ENCODE measurements around the gene KCNQ4.

The KCNQ4 gene

DNA sequence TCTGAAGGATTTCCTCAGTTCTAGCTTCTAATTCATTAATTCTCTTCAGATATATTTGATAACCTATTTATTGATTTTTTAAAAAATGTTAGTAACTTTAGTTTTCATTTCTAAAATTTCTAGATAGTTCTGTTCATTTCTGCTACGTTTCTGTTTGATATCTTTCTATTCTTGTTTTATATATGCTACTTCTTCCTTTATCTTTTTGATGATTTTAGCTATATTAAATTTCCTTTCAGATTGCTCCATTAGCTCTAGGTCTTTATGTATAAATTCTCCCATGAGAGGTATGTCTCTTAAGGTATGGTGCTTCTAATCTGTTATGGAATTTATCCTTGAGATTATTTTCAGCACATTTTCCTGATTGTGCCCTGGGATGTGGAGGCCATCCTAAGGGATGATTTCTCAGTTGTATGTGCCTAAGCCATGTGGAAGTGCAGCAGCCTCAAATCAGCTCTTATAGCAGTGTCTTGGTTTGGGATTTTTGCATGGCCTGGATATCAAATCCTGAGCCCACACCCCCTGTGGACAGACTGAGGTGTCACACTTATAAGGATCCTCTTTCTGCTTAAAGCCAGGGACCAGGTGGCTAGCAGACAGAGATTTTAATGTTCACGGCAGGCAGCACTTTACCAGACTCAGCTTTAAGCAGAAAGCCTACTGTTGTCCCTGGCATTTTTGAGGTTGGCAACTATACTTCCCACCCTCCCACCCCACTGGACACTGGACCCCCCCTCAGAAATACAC is 6.2 kb upstream of the KCNQ4 start:
- H3K9me3 Mint-ChIP-seq: peaks cover 4% of the 10 kb centered on the region
- peaks cover 7% of the 10 kb centered on the region for H3K4me1 Mint-ChIP-seq
- no peak overlapping the region for H3K4me3 Mint-ChIP-seq
- CTCF ChIA-PET: interaction anchor here (0.8 to 5.2 kb wide), 8 partner anchors 11 to 175 kb away, joined by 3 to 38 read pairs (median 4); no protein-coding TSS in a partner anchor
- H3K27ac Mint-ChIP-seq: no peak overlapping the region
- peaks cover 15% of the 10 kb centered on the region for H3K27me3 Mint-ChIP-seq
- H3K36me3 Mint-ChIP-seq: peaks cover 24% of the 10 kb centered on the region
- DNase-seq: no peak

- Mint-ChIP-seq H3K9me3 (peaks cover 4% of the 10 kb centered on the region), H3K27ac (no peak overlapping the region), H3K27me3 (peaks cover 47% of the 10 kb centered on the region), H3K4me1 (peaks cover 11% of the 10 kb centered on the region), H3K36me3 (peaks cover 20% of the 10 kb centered on the region), H3K4me3 (no peak overlapping the region)
- CTCF ChIA-PET: interaction anchor here (1.0 to 1.5 kb wide), 2 partner anchors 69 to 172 kb away, joined by 3 to 5 read pairs; no protein-coding TSS in a partner anchor
- no peak for DNase-seq
These were observed 2.6 kb upstream of the KCNQ4 start for GRCh38 chr1:40780678-40781607.

- peaks cover 54% of the 10 kb centered on the region for H3K27me3 Mint-ChIP-seq
These were observed 2.0 kb upstream of the KCNQ4 start for GRCh38 chr1:40781608-40781971.

DNA sequence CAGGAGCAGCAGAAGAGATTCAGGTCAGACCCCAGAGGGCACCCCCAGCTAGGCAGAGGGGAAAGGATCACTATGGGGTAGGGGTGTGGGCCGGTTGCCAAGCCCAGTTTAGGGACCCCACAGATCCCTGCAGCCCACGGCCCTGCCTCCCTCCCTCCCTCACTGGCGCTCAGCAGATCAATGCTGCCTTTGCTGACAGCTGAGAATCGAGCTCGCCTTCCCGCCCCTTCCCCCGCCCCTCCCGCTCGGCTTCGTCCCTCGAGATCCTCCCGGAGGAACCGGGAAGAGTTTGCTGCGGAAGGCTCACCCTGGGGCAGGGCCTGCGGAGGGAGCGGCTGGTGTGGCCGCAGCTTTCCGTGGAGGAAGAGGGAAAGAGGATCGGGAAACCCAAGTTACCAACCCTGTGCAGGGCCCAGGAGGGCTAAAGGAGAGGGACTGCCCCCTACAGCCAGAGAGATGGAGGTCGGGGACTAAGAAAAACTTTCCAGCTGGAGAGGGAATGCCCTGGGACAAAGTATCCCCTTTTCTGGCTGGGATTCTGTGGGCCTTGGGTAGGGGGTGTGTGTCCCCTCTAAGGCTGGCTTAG is 1.1 kb upstream of the KCNQ4 start:
- no peak for DNase-seq
- Mint-ChIP-seq H3K9me3 (no peaks in the 10 kb centered on the region), H3K4me3 (no peak overlapping the region), H3K27me3 (peaks cover 62% of the 10 kb centered on the region), H3K36me3 (peaks cover 9% of the 10 kb centered on the region), H3K4me1 (peaks cover 17% of the 10 kb centered on the region), H3K27ac (no peak overlapping the region)
- CTCF ChIA-PET: interaction anchor here (1.1 to 1.8 kb wide), 4 partner anchors 8 to 67 kb away, joined by 4 to 8 read pairs (median 6); no protein-coding TSS in a partner anchor

More at GRCh38 chr1:40781608-40781971, 2.0 kb upstream of the KCNQ4 start:
- CTCF ChIA-PET: interaction anchor here (1.0 to 1.8 kb wide), 4 partner anchors 9 to 171 kb away, joined by 3 to 8 read pairs (median 4); no protein-coding TSS in a partner anchor
- Mint-ChIP-seq H3K36me3 (peaks cover 17% of the 10 kb centered on the region), H3K9me3 (peaks cover 4% of the 10 kb centered on the region), H3K27ac (no peak overlapping the region), H3K4me3 (no peak overlapping the region), H3K4me1 (peaks cover 14% of the 10 kb centered on the region)
- no peak for DNase-seq

GRCh38 chr1:40784141-40784770 is 669 bp downstream of the KCNQ4 start:
- peaks cover 78% of the 10 kb centered on the region for H3K27me3 Mint-ChIP-seq
- peak overlapping the region; percentile 47 for H3K4me3 Mint-ChIP-seq
- peaks cover 17% of the 10 kb centered on the region for H3K4me1 Mint-ChIP-seq
- DNase-seq: no peak
- H3K36me3 Mint-ChIP-seq: peaks cover 3% of the 10 kb centered on the region
- CTCF ChIA-PET: interaction anchor here (1.3 kb wide), 1 partner anchor 165 kb away, joined by 4 read pairs; no protein-coding TSS in a partner anchor
- H3K27ac Mint-ChIP-seq: no peak overlapping the region
- no peaks in the 10 kb centered on the region for H3K9me3 Mint-ChIP-seq

DNA sequence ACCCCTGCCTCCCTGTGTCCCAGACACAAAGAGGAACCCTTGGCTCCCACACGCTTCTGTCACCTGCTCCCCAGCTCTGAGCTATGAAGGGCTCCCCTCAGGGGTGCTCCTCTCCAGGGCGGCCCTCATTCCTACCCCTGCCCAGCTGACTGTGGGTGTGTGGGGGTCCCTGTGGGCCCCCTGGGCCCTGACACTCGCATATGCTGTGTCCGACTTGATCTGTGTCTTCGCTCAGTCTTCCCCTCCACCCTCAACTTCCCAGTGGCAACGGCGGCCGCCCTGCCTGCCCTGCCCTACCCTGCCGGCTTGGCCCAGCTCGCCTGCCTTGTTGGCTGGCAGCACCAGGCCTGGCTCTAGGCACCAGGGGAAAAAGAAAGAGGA is 1.2 kb downstream of the KCNQ4 start:
- CTCF ChIA-PET: interaction anchor here (1.3 kb wide), 1 partner anchor 165 kb away, joined by 4 read pairs; no protein-coding TSS in a partner anchor
- peaks cover 78% of the 10 kb centered on the region for H3K27me3 Mint-ChIP-seq

DNA sequence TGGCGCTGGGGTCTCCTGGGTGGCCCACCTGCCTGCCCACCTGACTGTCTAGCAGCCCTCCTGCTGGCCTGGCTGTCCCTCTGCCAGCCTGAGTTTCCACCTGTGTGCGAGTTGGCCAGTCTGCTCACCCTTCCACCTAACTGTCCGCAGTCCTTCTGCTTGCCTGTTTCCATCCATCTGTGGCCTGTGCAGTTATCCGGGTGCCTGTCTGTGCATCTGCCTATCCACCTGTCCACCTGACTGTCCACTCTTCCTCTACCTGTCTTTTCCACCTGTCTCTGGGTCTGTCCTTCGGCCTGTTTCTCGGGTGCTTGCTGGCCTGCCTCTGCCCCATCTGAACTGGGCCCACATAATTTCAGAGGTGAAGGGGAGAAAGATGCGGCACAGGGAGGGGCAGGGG is 1.9 kb downstream of the KCNQ4 start:
- H3K9me3 Mint-ChIP-seq: no peaks in the 10 kb centered on the region
- no peak for DNase-seq
- H3K27ac Mint-ChIP-seq: no peak overlapping the region
- H3K4me1 Mint-ChIP-seq: peaks cover 17% of the 10 kb centered on the region
- H3K36me3 Mint-ChIP-seq: peaks cover 3% of the 10 kb centered on the region
- H3K4me3 Mint-ChIP-seq: no peak overlapping the region
- H3K27me3 Mint-ChIP-seq: peaks cover 81% of the 10 kb centered on the region
- CTCF ChIA-PET: interaction anchor here (5.2 kb wide), 1 partner anchor 12 kb away, joined by 34 read pairs; no protein-coding TSS in a partner anchor

More for the DNA sequence above, 1.2 kb downstream of the KCNQ4 start:
- Mint-ChIP-seq H3K27ac (no peak overlapping the region), H3K36me3 (peaks cover 3% of the 10 kb centered on the region), H3K4me1 (peaks cover 17% of the 10 kb centered on the region), H3K4me3 (peak overlapping the region; percentile 47), H3K9me3 (no peaks in the 10 kb centered on the region)
- no peak for DNase-seq

GRCh38 chr1:40786171-40786994 is 2.8 kb downstream of the KCNQ4 start:
- DNase-seq: no peak
- H3K4me1 Mint-ChIP-seq: peaks cover 17% of the 10 kb centered on the region
- peaks cover 3% of the 10 kb centered on the region for H3K36me3 Mint-ChIP-seq
- CTCF ChIA-PET: interaction anchor here (1.0 to 5.2 kb wide), 3 partner anchors 13 to 59 kb away, joined by 3 to 34 read pairs (median 3); no protein-coding TSS in a partner anchor
- no peak overlapping the region for H3K4me3 Mint-ChIP-seq
- H3K27ac Mint-ChIP-seq: no peak overlapping the region
- peaks cover 82% of the 10 kb centered on the region for H3K27me3 Mint-ChIP-seq
- no peaks in the 10 kb centered on the region for H3K9me3 Mint-ChIP-seq

- Mint-ChIP-seq H3K27ac (no peak overlapping the region), H3K27me3 (peaks cover 81% of the 10 kb centered on the region), H3K9me3 (no peaks in the 10 kb centered on the region), H3K4me3 (no peak overlapping the region), H3K4me1 (peaks cover 15% of the 10 kb centered on the region), H3K36me3 (peaks cover 3% of the 10 kb centered on the region)
- CTCF ChIA-PET: interaction anchor here (1.5 to 5.2 kb wide), 2 partner anchors 14 to 58 kb away, joined by 3 to 34 read pairs; no protein-coding TSS in a partner anchor
- DNase-seq: no peak
These were observed 3.6 kb downstream of the KCNQ4 start for GRCh38 chr1:40786995-40787705.

DNA sequence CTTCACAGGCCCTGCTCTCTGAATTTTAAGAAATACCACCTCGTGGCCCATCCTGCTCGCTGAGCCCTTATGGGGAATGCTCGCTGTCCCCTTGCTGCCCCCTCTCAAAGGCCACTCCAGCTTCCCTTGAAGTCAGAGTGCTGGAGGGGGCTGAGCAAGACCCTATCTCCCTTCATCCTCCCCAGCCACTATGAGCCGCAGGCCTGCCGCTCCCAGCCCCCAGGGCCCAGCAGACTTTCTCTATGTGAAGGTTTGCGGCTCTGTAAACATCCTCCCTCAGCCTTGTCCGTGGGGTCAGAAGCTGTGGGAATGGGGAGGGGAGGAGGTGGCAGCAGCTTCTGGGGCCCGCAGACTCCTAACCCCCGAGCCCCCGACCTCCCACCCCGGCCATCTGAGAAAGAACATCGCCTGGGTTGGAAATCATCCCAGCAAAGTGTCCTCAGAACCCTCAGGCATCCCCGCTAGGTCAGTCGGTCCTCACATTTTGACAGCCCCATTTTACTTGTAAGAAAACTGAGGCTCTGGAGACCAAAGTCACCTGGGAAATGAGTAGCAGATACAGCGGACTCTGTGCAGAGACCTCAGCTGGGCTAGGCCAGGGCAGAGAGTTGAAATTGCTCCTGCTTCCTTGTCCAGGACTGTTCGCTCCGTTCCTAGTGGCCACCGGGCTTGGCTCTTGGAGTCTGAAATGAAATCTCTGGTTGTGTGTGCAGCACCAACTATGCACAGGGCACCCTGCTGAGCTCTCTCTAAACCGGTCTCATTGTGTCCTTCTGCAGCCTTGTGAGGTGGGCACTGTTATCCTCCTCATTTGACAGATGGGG is 4.4 kb downstream of the KCNQ4 start:
- Mint-ChIP-seq H3K27me3 (peaks cover 76% of the 10 kb centered on the region), H3K27ac (no peak overlapping the region), H3K4me3 (no peak overlapping the region), H3K36me3 (peaks cover 3% of the 10 kb centered on the region), H3K4me1 (peaks cover 13% of the 10 kb centered on the region), H3K9me3 (no peaks in the 10 kb centered on the region)
- DNase-seq: no peak
- CTCF ChIA-PET: interaction anchor here (1.5 to 5.2 kb wide), 2 partner anchors 15 to 57 kb away, joined by 3 to 34 read pairs; no protein-coding TSS in a partner anchor

- Mint-ChIP-seq H3K9me3 (no peaks in the 10 kb centered on the region), H3K27ac (no peak overlapping the region), H3K36me3 (no peaks in the 10 kb centered on the region), H3K27me3 (peaks cover 76% of the 10 kb centered on the region), H3K4me3 (no peak overlapping the region), H3K4me1 (peaks cover 10% of the 10 kb centered on the region)
- no peak for DNase-seq
- CTCF ChIA-PET: interaction anchor here (5.2 kb wide), 1 partner anchor 16 kb away, joined by 34 read pairs; no protein-coding TSS in a partner anchor
These were observed 5.2 kb downstream of the KCNQ4 start for GRCh38 chr1:40788561-40789341.
